BJ (cell line): ENCODE data around the gene TIGD2. TPM values are rescaled to one million over a fixed set of nuclear protein-coding genes. Genes with fewer than 3 reads are reported as not detected.

ENCODE experiments used
- CTCF ChIA-PET: fragments of 350-600 bp; formaldehyde crosslinking; extraction: SDS; loops from one replicate; lab custom pipeline; 2021; ENCODE audit warnings: antibody characterized with exemption, inconsistent platforms; lab: Yijun Ruan, JAX
- POLR2A ChIA-PET: fragments of 300-600 bp; sonication (Branson Sonifier 250); formaldehyde crosslinking; extraction: SDS; loops from one replicate; lab custom pipeline; 2021; ENCODE audit warnings: antibody characterized with exemption; lab: Charles Lee
- DNase-seq: peaks from one replicate; pipeline ENCODE4 v3.0.0-alpha.2; 2011; ENCODE audit warnings: low read depth
- H3K27me3 ChIP-seq: 2 replicates; pipeline ENCODE4 v1.6.0; 2011; ENCODE audit warnings: low read length; ENCODE audit not compliant: control insufficient read depth, insufficient read depth
- H3K36me3 ChIP-seq: 2 replicates; pipeline ENCODE4 v1.5.1; 2011; ENCODE audit warnings: low read length; ENCODE audit not compliant: control insufficient read depth, insufficient read depth
- H3K4me3 ChIP-seq: 2 replicates; pipeline ENCODE4 v1.5.1; 2011; ENCODE audit warnings: low read depth, mild to moderate bottlenecking, control low read depth, low read length
- CTCF ChIP-seq: IDR thresholded peaks from 2 replicates; pipeline ENCODE4 v1.5.1; 2011; ENCODE audit warnings: low read depth, mild to moderate bottlenecking, control low read depth, inconsistent platforms, low read length, moderate library complexity; ENCODE audit not compliant: insufficient read depth
- polyA minus RNA-seq: library from RNA; depleted of rRNA, polyadenylated mRNA; stranded (reverse); fragments of >200 nt; gene quantifications from 2 replicates; pipeline ENCODE4 v1.2.3, GENCODE V29; 2011; rRNA and poly(A)+ RNA removed
- polyA plus RNA-seq: library from polyadenylated mRNA; depleted of rRNA; stranded (reverse); fragments of >200 nt; gene quantifications from 2 replicates; pipeline ENCODE4 v1.2.3, GENCODE V29; 2011; rRNA removed

Gene TIGD2
- 4.1 and 7.2 TPM in 2 replicates for polyA plus RNA-seq
- 3.9 and 4.8 TPM in 2 replicates for polyA minus RNA-seq

- ChIA-PET CTCF (interaction anchor here (0.6 to 1.8 kb wide), 5 partner anchors 9 to 180 kb away, joined by 3 to 5 read pairs (median 3); no protein-coding TSS in a partner anchor), POLR2A (no interaction called here)
- Histone ChIP-seq H3K36me3 (no peaks in the 10 kb centered on the region), H3K4me3 (peak within 1 kb of the TSS; percentile 88), H3K27me3 (peaks cover 8% of the 10 kb centered on the region)
- DNase-seq, result peak; percentile 33
- TF ChIP-seq CTCF, result peak; percentile 81
Measured at GRCh38 chr4:89110986-89111832, at the start of gene TIGD2. TSS of gene TIGD2 (plus strand) at chr4:89111533. CDS start at chr4:89112975, 1,442 bp downstream.

- Histone ChIP-seq H3K36me3 (no peaks in the 10 kb centered on the region), H3K4me3 (no peak overlapping the region), H3K27me3 (no peaks in the 10 kb centered on the region)
- CTCF ChIA-PET, result interaction anchor here (1.2 kb wide), 1 partner anchor 10 kb away, joined by 3 read pairs; no protein-coding TSS in a partner anchor
- no peak for DNase-seq
- no peak for TF ChIP-seq CTCF
- POLR2A ChIA-PET, result no interaction called here
Measured at GRCh38 chr4:89064848-89065247, 46.5 kb upstream of the TIGD2 start.

GRCh38 chr4:89067417-89067816, 43.9 kb upstream of the TIGD2 start:
- H3K4me3 ChIP-seq, result no peak overlapping the region
- H3K36me3 ChIP-seq, result no peaks in the 10 kb centered on the region
- peak; percentile 30 for DNase-seq
- ChIA-PET POLR2A (no interaction called here), CTCF (interaction anchor here (0.7 kb wide), 2 partner anchors 8 to 10 kb away, joined by 3 read pairs; partner anchors contain the start of gene FAM13A)
- no peak for TF ChIP-seq CTCF
- no peaks in the 10 kb centered on the region for H3K27me3 ChIP-seq

- DNase-seq, result no peak
- TF ChIP-seq CTCF, result no peak
- Histone ChIP-seq H3K4me3 (no peak overlapping the region), H3K27me3 (no peaks in the 10 kb centered on the region), H3K36me3 (no peaks in the 10 kb centered on the region)
- CTCF ChIA-PET, result interaction anchor here (0.7 kb wide), 1 partner anchor 13 kb away, joined by 3 read pairs; no protein-coding TSS in a partner anchor
- POLR2A ChIA-PET, result no interaction called here
Measured at GRCh38 chr4:89069481-89069880, 41.9 kb upstream of the TIGD2 start.

GRCh38 chr4:89070041-89070440, 41.3 kb upstream of the TIGD2 start:
- Histone ChIP-seq H3K36me3 (no peaks in the 10 kb centered on the region), H3K4me3 (no peak overlapping the region), H3K27me3 (no peaks in the 10 kb centered on the region)
- no peak for TF ChIP-seq CTCF
- CTCF ChIA-PET, result interaction anchor here (0.7 kb wide), 1 partner anchor 13 kb away, joined by 3 read pairs; no protein-coding TSS in a partner anchor
- no peak for DNase-seq
- POLR2A ChIA-PET, result no interaction called here
